Measurements from ENCODE around the gene SGSM2.

SGSM2 gene

GRCh38 chr17:2405247-2405926 lies 68.1 kb downstream of the SGSM2 start:
- Histone ChIP-seq H3K27ac (peak overlapping the region in 20 of 21 experiments; percentile 56 to 99 (median 88)), H3K4me3 (no peak overlapping the region)

DNA sequence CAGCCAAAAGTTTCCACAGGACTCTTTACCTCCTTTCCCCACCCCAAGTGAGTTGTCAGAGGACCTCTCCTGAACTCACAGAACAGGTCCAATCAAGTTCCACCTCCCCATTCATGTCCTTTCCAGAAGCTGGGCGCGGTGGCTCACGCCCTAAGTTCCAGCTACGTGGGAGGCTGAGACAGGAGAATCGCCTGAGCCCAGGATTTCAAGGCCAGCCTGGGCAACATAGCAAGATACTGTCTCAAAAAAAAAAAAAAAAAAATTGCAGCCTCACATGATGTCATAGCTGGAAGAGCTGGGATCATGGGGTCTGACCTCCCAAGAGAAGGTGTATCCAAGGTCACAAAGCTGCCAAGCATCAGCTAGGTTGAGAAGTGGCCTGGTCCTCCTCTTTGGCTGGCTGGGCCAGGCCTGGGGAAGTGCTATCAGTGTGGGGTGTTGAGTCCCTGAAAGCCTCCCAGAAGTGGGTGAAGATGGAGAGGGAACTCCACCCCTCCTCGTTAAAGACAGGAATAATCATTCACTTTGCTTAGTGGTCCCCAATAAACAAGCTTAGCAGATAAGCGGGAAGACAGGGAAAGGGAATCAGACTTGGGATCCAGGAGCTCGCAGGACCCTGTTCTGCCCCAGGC lies 69.1 kb downstream of the SGSM2 start:
- Histone ChIP-seq H3K27ac (peak overlapping the region in 20 of 21 experiments; percentile 58 to 99 (median 88)), H3K4me3 (no peak overlapping the region)

DNA sequence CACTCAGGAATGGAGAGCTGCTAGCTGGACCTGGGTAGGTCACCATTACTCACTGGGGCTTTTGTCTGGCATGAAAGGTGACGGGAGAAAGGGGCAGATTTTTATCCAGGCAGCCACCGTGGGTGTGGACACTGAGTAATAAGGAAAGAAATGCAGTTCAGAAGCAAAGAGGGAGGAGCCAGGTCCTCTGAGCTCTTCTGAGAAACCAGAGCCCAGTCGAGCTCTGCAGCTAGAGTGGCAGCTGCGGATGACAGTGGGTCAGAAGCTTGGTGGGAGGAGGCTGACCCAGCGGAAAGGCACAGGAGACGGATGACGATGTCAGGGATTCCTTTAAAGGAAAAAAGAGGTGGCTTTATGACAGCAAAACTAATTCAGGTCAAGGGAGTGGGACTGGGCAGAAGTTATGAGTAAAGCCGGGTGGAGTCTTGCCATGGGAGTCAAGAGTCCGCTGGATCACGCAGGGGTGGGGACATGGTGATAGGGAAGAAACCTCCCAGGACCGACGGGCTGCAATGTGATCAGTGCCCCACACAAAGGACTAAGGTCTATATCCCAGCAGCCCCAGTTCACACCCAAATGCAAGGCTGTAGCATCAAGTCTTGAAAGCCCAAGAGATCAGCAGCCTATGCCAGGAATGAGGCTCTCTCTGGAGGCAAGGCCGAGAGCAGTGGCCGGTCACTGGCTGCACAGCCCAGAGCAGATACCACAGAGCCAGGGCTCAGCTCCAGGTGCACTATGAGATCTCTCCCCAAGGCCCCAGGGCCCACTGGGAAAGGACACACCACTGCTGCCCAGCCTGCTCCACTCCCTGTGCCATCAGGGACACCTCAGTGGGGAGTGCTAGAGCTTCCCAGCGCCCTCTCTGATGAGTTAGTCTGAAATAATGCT lies 69.8 kb downstream of the SGSM2 start:
- no peak overlapping the region for H3K4me3 ChIP-seq

DNA sequence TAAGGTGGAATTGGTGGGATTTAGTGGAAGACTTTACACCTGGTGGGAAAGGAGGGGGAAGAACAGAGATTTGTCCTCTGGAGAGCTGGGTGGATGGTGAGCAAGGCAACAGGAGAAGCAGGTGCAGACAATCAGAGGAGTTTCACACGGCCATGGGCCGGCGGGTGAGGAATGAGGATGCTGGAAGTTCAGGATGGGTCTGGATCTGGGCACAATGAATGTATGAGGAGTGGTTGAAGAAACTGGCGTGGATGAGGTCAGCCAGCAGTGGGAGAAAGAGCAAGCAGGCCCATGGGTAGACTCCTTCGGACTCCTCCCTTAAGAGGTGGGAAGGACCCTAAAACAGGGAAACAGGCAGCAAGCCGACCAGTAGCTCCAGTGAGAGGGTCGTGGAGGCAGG lies 73.7 kb downstream of the SGSM2 start:
- no peak overlapping the region for H3K27ac ChIP-seq
- no peak overlapping the region for H3K4me3 ChIP-seq

More for the DNA sequence above, 69.8 kb downstream of the SGSM2 start:
- peak overlapping the region in 20 of 21 experiments; percentile 58 to 99 (median 88) for H3K27ac ChIP-seq

DNA sequence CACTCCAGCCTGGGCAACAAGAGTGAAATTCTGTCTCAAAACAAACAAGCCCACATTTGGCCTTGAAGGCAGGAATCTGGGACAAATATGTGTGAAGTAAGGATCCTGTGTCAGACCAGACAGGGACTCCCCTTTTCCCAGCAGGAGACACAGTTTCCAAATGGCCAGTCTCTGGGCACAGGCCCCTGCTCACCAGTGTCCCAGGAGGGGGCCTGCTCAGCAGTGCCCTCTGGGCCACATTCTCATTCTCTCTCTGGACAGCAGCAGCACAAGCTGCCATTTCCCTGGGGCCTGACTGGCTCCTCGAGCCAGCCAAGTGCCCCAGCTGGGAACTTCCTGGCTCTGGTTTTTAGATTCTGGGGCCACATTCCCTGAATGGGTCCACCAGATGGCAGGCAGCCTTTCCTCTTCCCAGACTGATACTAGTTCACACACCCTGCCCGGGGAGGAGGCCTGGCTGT lies 75.3 kb downstream of the SGSM2 start:
- H3K4me3 ChIP-seq: no peak overlapping the region
- peak overlapping the region in 12 of 21 experiments; percentile 37 to 77 (median 59) for H3K27ac ChIP-seq

DNA sequence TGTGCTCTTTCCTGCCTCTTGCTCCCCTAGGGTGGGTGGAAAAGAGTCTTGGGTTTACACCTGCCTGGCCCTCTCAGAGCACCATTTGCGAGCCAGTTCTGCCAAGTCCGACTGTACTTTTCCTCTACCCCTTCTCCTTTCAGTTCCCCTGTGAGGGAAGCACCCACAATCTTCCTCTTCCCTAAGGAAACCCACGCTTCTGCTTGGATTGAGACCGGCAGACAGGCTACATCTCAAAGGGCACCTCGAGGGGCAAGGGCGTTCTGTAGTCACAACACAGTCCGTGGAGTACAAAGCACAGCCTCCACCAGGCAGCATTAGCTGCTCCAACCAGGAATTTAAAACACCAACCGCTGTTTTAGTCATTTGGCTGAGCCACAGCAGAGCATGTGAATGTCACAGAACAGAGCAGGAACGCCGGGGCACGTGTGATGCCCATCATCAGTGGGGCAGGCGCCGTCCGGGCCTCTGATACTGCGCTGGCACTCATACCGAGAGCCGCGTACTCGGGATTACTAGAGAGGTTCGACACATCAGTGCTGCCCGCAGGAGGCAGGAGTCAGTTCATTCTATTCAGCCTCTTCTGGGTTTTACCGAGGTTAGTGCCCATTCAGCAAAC lies 77.3 kb downstream of the SGSM2 start:
- no peak overlapping the region for H3K27ac ChIP-seq

DNA sequence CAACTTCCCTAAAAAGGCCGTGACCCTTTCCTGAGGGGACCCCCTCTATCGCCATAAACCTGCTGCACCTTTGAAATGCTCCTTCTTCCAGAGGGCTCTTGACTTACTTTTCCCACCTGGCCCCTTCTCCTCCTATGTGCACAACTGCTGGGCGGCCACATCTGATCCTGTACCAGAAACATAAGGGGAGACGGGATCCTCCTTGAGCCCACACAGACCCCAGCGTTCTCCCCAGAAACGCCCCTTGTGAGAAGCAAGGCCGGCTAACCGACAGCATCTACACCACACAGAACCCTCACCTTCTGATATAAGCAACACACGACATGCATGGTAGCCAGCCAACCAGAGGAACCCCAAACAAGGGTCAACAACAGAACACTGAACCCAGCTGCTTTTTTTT lies 77.8 kb downstream of the SGSM2 start:
- no peak overlapping the region for H3K27ac ChIP-seq
- H3K4me3 ChIP-seq: no peak overlapping the region

More for the DNA sequence above, 77.3 kb downstream of the SGSM2 start:
- H3K4me3 ChIP-seq: no peak overlapping the region

GRCh38 chr17:2416010-2416734 lies 78.9 kb downstream of the SGSM2 start:
- H3K27ac ChIP-seq: peak overlapping the region in 8 of 21 experiments; percentile 10 to 61 (median 27)
- H3K4me3 ChIP-seq: no peak overlapping the region

GRCh38 chr17:2418572-2418971 lies 81.3 kb downstream of the SGSM2 start:
- Histone ChIP-seq H3K4me3 (no peak overlapping the region), H3K27ac (peak overlapping the region in 3 of 21 experiments; percentile 2 to 28 (median 22))

- H3K27ac ChIP-seq: peak overlapping the region in 1 of 21 experiments; percentile 4
- H3K4me3 ChIP-seq: no peak overlapping the region
Measured at GRCh38 chr17:2419486-2419885, 82.2 kb downstream of the SGSM2 start.

- H3K4me3 ChIP-seq: no peak overlapping the region
- no peak overlapping the region for H3K27ac ChIP-seq
Measured at GRCh38 chr17:2420176-2420575, 82.9 kb downstream of the SGSM2 start.

GRCh38 chr17:2421315-2422147 lies 84.2 kb downstream of the SGSM2 start:
- Histone ChIP-seq H3K4me3 (no peak overlapping the region), H3K27ac (no peak overlapping the region)

GRCh38 chr17:2423271-2423670 lies 86.0 kb downstream of the SGSM2 start:
- Histone ChIP-seq H3K4me3 (no peak overlapping the region), H3K27ac (peak overlapping the region in 3 of 21 experiments; percentile 18 to 53 (median 35))

DNA sequence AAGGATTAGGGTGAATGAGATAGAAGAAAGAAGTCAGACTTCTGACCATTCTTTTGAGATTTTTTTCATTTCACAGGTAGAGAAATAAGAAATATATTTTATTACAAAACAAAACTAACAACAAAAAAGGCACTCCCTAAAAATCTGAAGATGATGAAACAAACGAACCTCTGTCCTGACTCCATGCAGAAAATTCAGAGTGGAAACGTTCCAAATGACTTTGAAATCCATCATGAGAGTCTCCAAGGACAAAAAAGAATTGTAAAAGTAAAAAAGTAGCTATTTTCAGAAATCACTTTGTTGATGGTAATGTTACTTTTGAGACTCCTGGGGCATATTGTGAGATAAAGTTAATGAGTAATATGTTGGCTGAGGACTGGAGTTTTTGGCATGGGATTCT lies 89.9 kb downstream of the SGSM2 start:
- Histone ChIP-seq H3K27ac (no peak overlapping the region), H3K4me3 (no peak overlapping the region)

GRCh38 chr17:2427910-2428309 lies 90.6 kb downstream of the SGSM2 start:
- H3K4me3 ChIP-seq: no peak overlapping the region
- H3K27ac ChIP-seq: no peak overlapping the region
